ENCODE results near the gene ATF7IP.

DNA sequence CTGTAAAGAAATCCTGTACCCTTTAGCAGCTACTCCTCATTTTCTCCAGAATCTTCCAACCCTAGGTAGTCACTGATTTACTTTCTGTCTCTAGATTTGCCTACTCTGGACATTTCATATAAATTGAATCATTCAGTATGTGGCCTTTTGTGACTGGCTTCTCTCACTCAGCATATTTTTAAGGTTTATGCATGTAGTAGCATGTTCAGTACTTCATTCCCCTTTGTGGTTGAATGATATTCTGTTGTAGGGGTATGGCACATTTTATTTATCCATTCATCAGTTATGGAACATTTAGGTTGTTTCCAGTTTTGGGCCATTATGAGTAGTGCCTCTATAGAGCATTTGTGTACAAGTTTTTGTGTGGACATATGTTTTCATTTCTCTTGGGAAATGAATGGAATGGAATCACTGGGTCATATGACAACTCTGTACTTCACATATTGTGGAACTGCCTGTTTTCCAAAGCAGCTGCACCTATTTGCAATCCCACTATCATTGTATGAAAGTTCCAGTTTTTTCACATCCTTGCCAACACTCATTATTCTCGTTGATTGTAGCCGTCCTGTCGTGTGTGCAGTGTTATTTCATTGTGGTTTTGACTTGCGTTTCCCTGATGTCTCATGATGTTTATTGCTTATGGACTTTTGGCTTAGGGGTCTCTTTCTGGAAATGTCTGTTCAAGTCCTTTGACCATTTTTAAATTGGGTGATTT is 57.2 kb downstream of the ATF7IP start:
- TF ChIP-seq ZNF274 (IDR thresholded peaks at IDR 0.05; ENCODE audit: low read depth, low read length) (no peak), YY1 (IDR thresholded peaks at IDR 0.05; ENCODE audit: insufficient read depth, insufficient read length) (no peak)

Data from NT2/D1 (cell line).